Endothelial cell of umbilical vein (primary cell): ENCODE measurements around the gene SBK3.

ENCODE experiments used
- CTCF ChIP-seq, 2 donors: IDR thresholded peaks; 1 replicate in 1 of 2; 2 replicates in 1 of 2; pipeline ENCODE4 v1.5.1; 2011; ENCODE audit warnings: low read length in 2 of 2, mild to moderate bottlenecking in 2 of 2, moderate library complexity in 2 of 2, control low read depth in 1 of 2, inconsistent platforms in 1 of 2, low read depth in 1 of 2; ENCODE audit not compliant: insufficient read depth in 1 of 2; ENCODE audit errors: extremely low read depth in 1 of 2
- EZH2 ChIP-seq: IDR thresholded peaks from 2 replicates; pipeline ENCODE4 v1.6.1; 2012; ENCODE audit warnings: borderline replicate concordance, low read depth, mild to moderate bottlenecking, moderate library complexity, low read length, inconsistent platforms; ENCODE audit not compliant: severe bottlenecking
- JUN ChIP-seq: IDR thresholded peaks from 2 replicates; pipeline ENCODE4 v1.6.1; 2011; ENCODE audit warnings: borderline replicate concordance, low read depth; ENCODE audit not compliant: insufficient read length, insufficient read depth
- POLR2A ChIP-seq: IDR thresholded peaks from 2 replicates; pipeline ENCODE4 v1.6.1; 2012; ENCODE audit warnings: low read depth, mild to moderate bottlenecking, control low read depth, low read length
- POLR2AphosphoS5 ChIP-seq: IDR thresholded peaks from 2 replicates; pipeline ENCODE4 v1.6.1; 2012; ENCODE audit warnings: low read depth, mild to moderate bottlenecking, control low read depth, low read length, moderate library complexity; ENCODE audit not compliant: insufficient read depth

- TF ChIP-seq CTCF (IDR thresholded peaks at IDR 0.05; ENCODE audit: extremely low read depth in 1 of 2, insufficient read depth in 1 of 2, low read depth in 1 of 2, low read length in 2 of 2): no peak
- no peak for TF ChIP-seq POLR2A
- TF ChIP-seq POLR2AphosphoS5: no peak
- no peak for TF ChIP-seq JUN
- TF ChIP-seq EZH2: no peak
Observed at GRCh38 chr19:55493645-55494171, 51.6 kb downstream of the SBK3 start.
